ENCODE data around the gene PPP4R4. TPM values are rescaled to one million over a fixed set of nuclear protein-coding genes. Genes with fewer than 3 reads are reported as not detected.

PPP4R4 gene, protein sequence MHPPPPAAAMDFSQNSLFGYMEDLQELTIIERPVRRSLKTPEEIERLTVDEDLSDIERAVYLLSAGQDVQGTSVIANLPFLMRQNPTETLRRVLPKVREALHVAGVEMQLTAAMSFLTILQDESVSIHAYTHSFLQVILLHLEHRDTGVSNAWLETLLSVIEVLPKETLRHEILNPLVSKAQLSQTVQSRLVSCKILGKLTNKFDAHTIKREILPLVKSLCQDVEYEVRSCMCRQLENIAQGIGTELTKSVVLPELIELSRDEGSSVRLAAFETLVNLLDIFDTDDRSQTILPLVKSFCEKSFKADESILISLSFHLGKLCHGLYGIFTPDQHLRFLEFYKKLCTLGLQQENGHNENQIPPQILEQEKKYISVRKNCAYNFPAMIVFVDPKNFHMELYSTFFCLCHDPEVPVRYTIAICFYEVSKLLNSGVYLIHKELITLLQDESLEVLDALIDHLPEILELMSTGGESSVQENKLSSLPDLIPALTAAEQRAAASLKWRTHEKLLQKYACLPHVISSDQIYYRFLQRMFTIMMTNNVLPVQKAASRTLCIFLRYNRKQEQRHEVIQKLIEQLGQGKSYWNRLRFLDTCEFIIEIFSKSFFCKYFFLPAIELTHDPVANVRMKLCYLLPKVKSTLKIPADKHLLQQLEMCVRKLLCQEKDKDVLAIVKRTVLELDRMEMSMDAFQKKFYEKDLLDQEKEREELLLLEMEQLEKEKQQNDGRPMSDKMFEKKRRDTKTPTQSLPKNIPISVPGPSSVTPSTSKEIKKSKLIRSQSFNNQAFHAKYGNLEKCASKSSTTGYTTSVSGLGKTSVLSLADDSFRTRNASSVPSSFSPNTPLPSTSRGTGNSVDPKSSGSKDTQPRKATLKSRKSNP
- 14.0 and 23.8 TPM in 2 replicates for total RNA-seq

DNA sequence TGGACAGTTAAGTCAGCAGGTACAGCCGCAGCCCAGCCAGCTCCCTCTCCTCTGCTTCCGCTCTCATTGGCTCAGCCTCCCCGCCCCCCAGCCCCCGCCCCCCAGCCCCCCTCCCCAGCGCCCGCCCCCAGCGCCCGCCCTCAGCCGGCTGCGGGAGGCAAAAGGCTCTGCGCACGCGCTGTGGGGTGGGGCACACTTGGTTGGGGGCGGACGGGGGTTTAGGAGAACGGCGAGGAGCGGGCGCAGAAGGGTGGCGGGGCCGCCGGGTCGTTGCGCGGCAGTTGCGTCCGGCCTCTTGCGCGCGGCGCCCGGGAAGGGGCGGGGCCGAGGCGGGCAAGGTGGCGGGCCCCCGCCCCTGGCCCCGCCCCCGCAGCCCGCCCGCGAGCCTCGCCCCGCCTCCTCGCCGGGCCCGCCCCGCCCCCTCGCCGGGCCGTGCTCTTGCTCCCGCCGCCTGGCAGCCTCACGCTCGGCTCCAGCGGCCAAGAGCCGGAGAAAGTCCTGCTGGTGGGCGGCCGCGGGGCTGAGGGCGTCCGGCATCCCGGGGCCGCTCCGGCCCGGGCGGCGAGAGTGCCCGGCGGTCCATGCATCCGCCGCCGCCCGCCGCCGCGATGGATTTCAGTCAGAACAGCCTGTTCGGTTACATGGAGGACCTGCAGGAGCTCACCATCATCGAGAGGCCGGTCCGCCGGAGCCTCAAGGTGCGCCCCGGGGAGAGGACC is at the start of gene PPP4R4:
TSS of gene PPP4R4 (plus strand) at position 438 of the 719 bp plus-strand sequence. CDS start at position 582, 144 bp downstream.
- no peak for TF ChIP-seq CTCF (IDR thresholded peaks at IDR 0.05; ENCODE audit: insufficient read depth, low read length, severe bottlenecking)
- H3K36me3 ChIP-seq (ENCODE audit: control insufficient read depth, insufficient read depth, low read length): no peaks in the 10 kb centered on the region
- FAIRE-seq (no peak), DNase-seq (ENCODE audit: low read depth) (peak; percentile 65)
- H3K27me3 ChIP-seq (ENCODE audit: control insufficient read depth, insufficient read depth, low read length): no peaks in the 10 kb centered on the region
- H3K4me3 ChIP-seq (ENCODE audit: low read depth, low read length): peak within 1 kb of the TSS; percentile 96

DNA sequence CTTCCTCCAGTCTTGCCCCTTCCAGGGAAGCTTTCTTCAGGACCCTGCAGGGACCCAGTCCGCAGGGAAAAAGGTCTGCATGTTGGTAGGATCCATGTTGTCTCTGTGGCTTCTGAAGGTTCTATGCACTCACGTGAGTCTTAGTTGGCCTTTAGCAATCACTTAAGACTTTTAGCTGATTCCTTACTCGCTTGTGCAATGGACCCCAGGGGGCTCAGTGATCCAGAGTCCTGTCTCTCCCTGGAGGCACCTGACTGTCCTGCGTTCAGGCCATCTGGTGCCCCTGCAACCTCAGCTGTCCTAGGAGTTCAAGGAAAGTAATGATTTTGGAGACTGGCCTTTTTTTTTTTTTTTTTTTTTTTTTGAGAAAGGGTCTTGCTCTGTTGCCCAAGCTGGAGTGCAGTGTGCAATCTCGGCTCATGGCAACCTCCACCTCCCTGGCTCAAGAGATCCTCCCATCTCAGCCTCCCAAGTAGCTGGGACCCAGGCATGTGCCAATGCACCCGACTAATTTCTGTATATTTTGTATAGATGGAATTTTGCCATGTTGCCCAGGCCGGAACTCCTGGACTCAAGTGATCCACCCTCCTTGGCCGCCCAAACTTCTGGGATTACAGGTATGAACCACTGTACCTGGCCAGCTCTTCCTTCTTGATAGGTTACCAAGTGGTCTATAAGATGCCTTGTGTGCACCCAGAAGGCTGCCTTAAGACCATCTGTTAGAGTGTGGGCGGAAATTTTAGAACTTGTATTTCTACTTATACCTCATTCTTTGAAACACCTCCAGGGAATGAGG is 49.3 kb upstream of the PPP4R4 start:
- Histone ChIP-seq H3K27me3 (ENCODE audit: control insufficient read depth, insufficient read depth, low read length) (no peaks in the 10 kb centered on the region), H3K4me3 (ENCODE audit: low read depth, low read length) (no peak overlapping the region), H3K36me3 (ENCODE audit: control insufficient read depth, insufficient read depth, low read length) (peaks cover 3% of the 10 kb centered on the region)
- FAIRE-seq (no peak), DNase-seq (ENCODE audit: low read depth) (no peak)
- TF ChIP-seq CTCF (IDR thresholded peaks at IDR 0.05; ENCODE audit: insufficient read depth, low read length, severe bottlenecking): no peak

DNA sequence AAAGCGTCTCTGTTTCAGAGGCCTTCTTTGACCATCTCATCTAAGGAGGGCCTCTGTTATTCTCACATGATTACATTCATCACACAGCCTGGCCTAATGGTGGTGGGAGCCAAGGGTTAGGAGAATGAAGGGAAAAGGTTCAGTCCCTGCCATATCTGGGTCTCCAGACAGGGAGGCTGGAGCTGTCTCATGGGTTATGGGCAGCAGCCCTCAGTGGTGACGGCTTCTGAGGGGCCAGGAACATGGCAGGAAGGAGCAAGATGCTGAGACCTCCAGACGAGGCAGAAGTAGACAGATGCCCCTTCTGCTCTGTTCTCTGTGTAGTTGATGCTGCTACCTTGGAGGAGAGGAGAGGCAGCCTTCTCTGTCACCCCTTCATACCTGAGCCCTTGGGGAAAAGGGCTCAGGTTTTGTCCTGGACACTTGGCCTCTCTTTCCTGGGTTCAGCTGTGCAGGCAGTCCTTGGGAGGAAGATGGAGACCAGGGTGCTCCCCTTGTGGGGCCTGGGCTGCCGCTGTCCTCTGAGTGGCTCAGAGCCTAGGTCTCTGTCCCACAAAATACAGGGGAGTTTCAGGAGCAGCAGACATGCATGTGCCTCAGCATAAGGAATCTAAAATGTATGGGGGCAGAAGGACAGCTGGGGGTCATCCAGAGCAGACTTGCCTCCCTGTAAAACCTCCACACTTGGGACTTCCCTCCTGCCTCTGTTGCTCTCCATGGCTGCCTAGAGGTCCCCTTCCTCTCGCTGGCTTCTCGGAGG is 48.3 kb upstream of the PPP4R4 start:
- FAIRE-seq: no peak

GRCh38 chr14:94126419-94126677 is 47.8 kb upstream of the PPP4R4 start:
- no peak overlapping the region for H3K4me3 ChIP-seq (ENCODE audit: low read depth, low read length)
- DNase-seq (ENCODE audit: low read depth) (no peak), FAIRE-seq (no peak)
- H3K27me3 ChIP-seq (ENCODE audit: control insufficient read depth, insufficient read depth, low read length): no peaks in the 10 kb centered on the region
- peaks cover 3% of the 10 kb centered on the region for H3K36me3 ChIP-seq (ENCODE audit: control insufficient read depth, insufficient read depth, low read length)
- no peak for TF ChIP-seq CTCF (IDR thresholded peaks at IDR 0.05; ENCODE audit: insufficient read depth, low read length, severe bottlenecking)

More for the DNA sequence above, 48.3 kb upstream of the PPP4R4 start:
- DNase-seq (ENCODE audit: low read depth): no peak
- Histone ChIP-seq H3K27me3 (ENCODE audit: control insufficient read depth, insufficient read depth, low read length) (no peaks in the 10 kb centered on the region), H3K4me3 (ENCODE audit: low read depth, low read length) (no peak overlapping the region), H3K36me3 (ENCODE audit: control insufficient read depth, insufficient read depth, low read length) (peaks cover 3% of the 10 kb centered on the region)
- no peak for TF ChIP-seq CTCF (IDR thresholded peaks at IDR 0.05; ENCODE audit: insufficient read depth, low read length, severe bottlenecking)

- no peak for TF ChIP-seq CTCF (IDR thresholded peaks at IDR 0.05; ENCODE audit: insufficient read depth, low read length, severe bottlenecking)
- H3K4me3 ChIP-seq (ENCODE audit: low read depth, low read length): no peak overlapping the region
- no peak for DNase-seq (ENCODE audit: low read depth)
- FAIRE-seq: no peak
- peaks cover 3% of the 10 kb centered on the region for H3K36me3 ChIP-seq (ENCODE audit: control insufficient read depth, insufficient read depth, low read length)
- no peaks in the 10 kb centered on the region for H3K27me3 ChIP-seq (ENCODE audit: control insufficient read depth, insufficient read depth, low read length)
Observed at GRCh38 chr14:94126800-94127199, 47.3 kb upstream of the PPP4R4 start.
